Ovary (tissue), 9 donors: ENCODE measurements around the gene SPATC1L. TPM values are rescaled to one million over a fixed set of nuclear protein-coding genes. Genes with fewer than 3 reads are reported as not detected.
A peak's percentile ranks its signal among the peaks of the same experiment; 100 is the strongest.

Experiments
- DNase-seq, 5 donors: peaks; one replicate each; pipeline ENCODE4 v3.0.0-alpha.2; 2019 to 2020
- H3K27ac ChIP-seq, 2 donors: fragments of 200-600 bp; one replicate each; pipeline versions ENCODE4 v1.5.1 to v1.8.0; 2019 to 2022
- H3K27me3 ChIP-seq: fragments of 200-600 bp; one replicate; pipeline ENCODE4 v1.8.0; 2022
- H3K36me3 ChIP-seq: fragments of 200-600 bp; sonication (generic); one replicate; pipeline ENCODE4 v1.5.1; 2019
- H3K4me1 ChIP-seq: one replicate; pipeline ENCODE4 v1.8.1; 2013; ENCODE audit warnings: mild to moderate bottlenecking, moderate library complexity; ENCODE audit not compliant: insufficient read depth
- H3K4me3 ChIP-seq: fragments of 200-600 bp; sonication (generic); one replicate; pipeline ENCODE4 v1.5.1; 2017
- H3K9me3 ChIP-seq, 2 donors: fragments of 200-600 bp in 1 of 2; sonication (generic) in 1 of 2; one replicate each; pipeline versions ENCODE4 v1.5.1 to v1.8.1; 2013 to 2019; ENCODE audit warnings: mild to moderate bottlenecking in 1 of 2, moderate library complexity in 1 of 2
- EP300 ChIP-seq: sonication (generic); formaldehyde crosslinking; IDR thresholded peaks from one replicate; pipeline ENCODE4 v1.6.1; 2017; ENCODE audit warnings: antibody characterized with exemption
- POLR2A ChIP-seq: fragments of 450-650 bp; IDR thresholded peaks from one replicate; pipeline ENCODE4 v1.6.1; 2017; ENCODE audit warnings: antibody characterized with exemption, mild to moderate bottlenecking, moderate library complexity
- WGBS, 3 donors: extraction: QIAGEN DNeasy Blood & Tissue Kit in 1 of 3; methylation state at CpG; one replicate each; pipeline versions ENCODE4 v1.1.5 to v1.1.7; 2013 to 2017; 5-methylcytosine and 5-hydroxymethylcytosine counted together
- intact Hi-C, 4 donors: fragments of 100-400 bp; cut with DNase I; formaldehyde crosslinking; loops; one replicate each; pipeline versions ENCODE4 v1.11.0 to v1.15.1; 2022 to 2023
- polyA plus RNA-seq, 2 donors: library from polyadenylated mRNA; stranded (reverse); fragments of 200-250 nt in 1 of 2; fragments of 350-450 nt in 1 of 2; fragmentation: Illumina TruSeq in 1 of 2; extraction: RNeasy Lipid Tissue Mini Kit (QIAGEN cat#74804) in 1 of 2; gene quantifications; one replicate each; pipeline ENCODE4 v1.2.3, GENCODE V29; 2013 to 2014
- total RNA-seq, 7 donors: library from RNA; depleted of rRNA in 2 of 7; stranded (reverse); fragments of >200 nt in 2 of 7; fragmentation: NEBNext Ultra II Directional in 3 of 7; extraction: Animal tissue kit (Norgen Biotek cat#: 25700) in 3 of 7; gene quantifications; one replicate each; pipeline versions ENCODE4 v1.1.0 to v1.2.4, GENCODE V29; 2016 to 2023
- TF ChIP-seq, protein P1 (sequence below), 3 donors: fragments of 450-650 bp in 2 of 3; fragments of 200-600 bp in 1 of 3; IDR thresholded peaks; one replicate each; pipeline versions ENCODE4 v1.5.1 to v1.8.0; 2016 to 2022; ENCODE audit warnings: antibody characterized with exemption in 3 of 3, mild to moderate bottlenecking in 1 of 3
- donor health status: DM: no; HTN: no; CAD: no; lungs with moderate emphysema.
- donor health status: DM: no; HTN: no; CAD: no.
- donor health status: Bipolar disorder and iron deficiency.
- donor health status: DM: yes; HTN: yes; CAD: no.
- donor health status: DM: no; HTN: no; CAD: no.
- donor health status: DM: yes; HTN: yes; CAD: no.

The SPATC1L gene
- total and polyA plus RNA-seq, 9 donors: 2.8 to 21.3 (median 14.9) TPM

DNA sequence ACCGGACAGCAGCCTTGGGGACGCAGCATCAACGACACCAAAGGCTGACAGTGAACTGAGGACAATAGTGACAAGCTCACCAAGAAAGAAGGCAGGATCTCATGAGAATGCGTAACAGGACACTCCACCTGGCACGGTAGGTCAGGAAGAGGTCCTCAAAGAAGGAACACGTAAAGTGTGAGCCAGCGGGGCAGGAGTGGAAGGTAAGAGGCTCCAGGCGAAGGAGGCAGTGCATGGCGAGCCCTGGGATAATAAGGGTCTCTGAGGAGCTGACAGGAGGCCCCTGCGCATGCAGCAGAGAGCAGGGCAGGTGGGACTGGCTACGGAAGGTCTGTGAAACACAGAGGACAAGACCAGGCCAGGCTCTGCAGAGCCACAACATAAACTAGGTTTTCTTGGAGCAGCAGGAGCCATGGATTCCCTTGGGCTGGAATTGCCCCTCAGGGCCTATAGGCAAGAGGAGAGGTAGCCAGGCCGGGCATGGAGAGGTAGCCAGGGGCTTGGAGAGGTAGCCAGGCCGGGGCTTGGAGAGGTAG, 36.1 kb upstream of the SPATC1L start:
- WGBS, 3 donors: 89 to 94% (median 92%) methylated on average over 13 of the region's 13 CpGs
- no peaks in the 10 kb centered on the region for H3K36me3 ChIP-seq
- intact Hi-C loops: loop anchor here in 2 of 4 donors (10.0 kb wide), 2 partner anchors 64 to 66 kb away; partner anchors contain the start of genes FTCD (in 1 of the 2), MCM3AP (in 1 of the 2) and YBEY (in 1 of the 2)
- no peaks in the 10 kb centered on the region for H3K4me1 ChIP-seq
- no peaks in the 10 kb centered on the region for H3K9me3 ChIP-seq
- no peak overlapping the region for H3K27ac ChIP-seq
- TF ChIP-seq, protein P1, sequence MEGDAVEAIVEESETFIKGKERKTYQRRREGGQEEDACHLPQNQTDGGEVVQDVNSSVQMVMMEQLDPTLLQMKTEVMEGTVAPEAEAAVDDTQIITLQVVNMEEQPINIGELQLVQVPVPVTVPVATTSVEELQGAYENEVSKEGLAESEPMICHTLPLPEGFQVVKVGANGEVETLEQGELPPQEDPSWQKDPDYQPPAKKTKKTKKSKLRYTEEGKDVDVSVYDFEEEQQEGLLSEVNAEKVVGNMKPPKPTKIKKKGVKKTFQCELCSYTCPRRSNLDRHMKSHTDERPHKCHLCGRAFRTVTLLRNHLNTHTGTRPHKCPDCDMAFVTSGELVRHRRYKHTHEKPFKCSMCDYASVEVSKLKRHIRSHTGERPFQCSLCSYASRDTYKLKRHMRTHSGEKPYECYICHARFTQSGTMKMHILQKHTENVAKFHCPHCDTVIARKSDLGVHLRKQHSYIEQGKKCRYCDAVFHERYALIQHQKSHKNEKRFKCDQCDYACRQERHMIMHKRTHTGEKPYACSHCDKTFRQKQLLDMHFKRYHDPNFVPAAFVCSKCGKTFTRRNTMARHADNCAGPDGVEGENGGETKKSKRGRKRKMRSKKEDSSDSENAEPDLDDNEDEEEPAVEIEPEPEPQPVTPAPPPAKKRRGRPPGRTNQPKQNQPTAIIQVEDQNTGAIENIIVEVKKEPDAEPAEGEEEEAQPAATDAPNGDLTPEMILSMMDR (IDR thresholded peaks at IDR 0.05): no peak
- TF ChIP-seq POLR2A: no peak
- no peak for TF ChIP-seq EP300
- H3K27me3 ChIP-seq: no peaks in the 10 kb centered on the region
- DNase-seq: peak in 3 of 5 donors; percentile 13 to 24 (median 13)
- H3K4me3 ChIP-seq: no peak overlapping the region

DNA sequence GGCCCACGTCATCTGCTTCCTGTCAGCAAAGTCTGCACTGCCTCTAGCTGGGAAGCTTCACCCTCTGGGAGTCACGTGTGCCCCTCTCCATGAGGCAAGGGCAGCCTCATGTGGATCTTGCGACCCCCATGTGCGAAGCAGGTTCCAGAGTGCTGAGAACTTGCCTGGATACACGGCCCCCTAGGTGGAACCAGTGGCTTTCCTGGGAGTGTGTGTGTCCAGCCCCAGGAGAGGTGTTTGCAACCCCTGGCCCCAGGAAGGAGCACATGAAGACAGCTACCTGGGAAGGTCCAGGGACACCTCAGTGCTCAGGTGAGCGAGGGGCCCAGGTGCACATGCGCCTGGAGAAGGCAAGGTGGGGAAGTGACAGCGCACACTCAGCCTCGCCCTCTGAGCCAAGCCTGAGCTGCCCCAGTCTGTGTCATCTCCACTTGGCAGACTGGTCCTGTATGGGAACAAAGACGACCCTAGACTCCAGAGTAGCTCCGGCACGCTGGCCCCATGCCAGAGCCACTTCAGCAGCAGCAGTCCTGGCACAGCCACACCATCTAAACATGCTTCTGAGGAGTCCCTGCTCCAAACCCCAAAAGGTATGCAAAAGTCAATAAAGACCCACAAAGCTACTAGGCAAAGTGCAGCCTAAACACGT, 35.5 kb upstream of the SPATC1L start:
- DNase-seq: peak in 1 of 5 donors; percentile 32
- Histone ChIP-seq H3K9me3 (no peaks in the 10 kb centered on the region), H3K27me3 (no peaks in the 10 kb centered on the region), H3K4me1 (no peaks in the 10 kb centered on the region), H3K4me3 (no peak overlapping the region), H3K36me3 (no peaks in the 10 kb centered on the region), H3K27ac (no peak overlapping the region)
- whole genome bisulfite sequencing, 3 donors: 79 to 81% (median 80%) methylated on average over 13 of the region's 13 CpGs
- intact Hi-C loops: loop anchor here in 2 of 4 donors (5.0 to 10.0 kb wide), 3 partner anchors 65 to 77 kb away; partner anchors contain the start of genes FTCD (in 1 of the 2), MCM3AP (in 1 of the 2) and YBEY (in 1 of the 2)
- TF ChIP-seq POLR2A (no peak), EP300 (no peak)
- TF ChIP-seq, protein P1 (IDR thresholded peaks at IDR 0.05): no peak

DNA sequence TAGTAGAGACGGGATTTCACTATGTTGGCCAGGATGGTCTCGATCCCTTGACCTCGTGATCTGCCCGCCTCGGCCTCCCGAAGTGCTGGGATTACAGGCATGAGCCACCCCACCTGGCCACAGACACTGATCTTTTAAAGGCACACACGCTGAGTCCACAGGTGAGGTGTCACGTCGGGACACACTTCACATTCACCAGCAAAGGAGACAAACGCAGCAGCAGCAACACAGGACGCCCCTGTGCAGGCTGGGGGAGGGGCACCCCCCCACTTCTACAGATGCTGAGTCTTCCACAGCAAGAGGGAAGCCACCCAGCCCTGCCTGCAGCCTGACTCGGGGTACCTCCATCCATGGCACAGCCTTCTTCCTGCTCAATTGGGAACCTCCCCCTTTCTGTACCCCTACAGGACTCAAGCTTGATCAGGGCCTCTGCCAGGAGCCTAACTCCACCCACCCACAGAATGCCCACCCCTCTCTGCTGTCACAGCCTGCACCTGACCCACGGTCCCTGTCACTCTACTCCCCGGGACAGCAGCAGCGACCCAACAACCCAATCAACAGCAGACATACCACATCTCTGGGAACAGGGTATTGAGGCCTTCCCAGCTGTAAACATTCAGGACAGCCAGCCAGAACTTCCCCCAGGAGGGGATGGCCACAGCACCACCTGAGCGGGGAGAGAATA, 34.8 kb upstream of the SPATC1L start:
- Histone ChIP-seq H3K4me3 (no peak overlapping the region), H3K36me3 (no peaks in the 10 kb centered on the region), H3K27ac (no peak overlapping the region), H3K9me3 (no peaks in the 10 kb centered on the region), H3K4me1 (no peaks in the 10 kb centered on the region), H3K27me3 (no peaks in the 10 kb centered on the region)
- intact Hi-C loops: loop anchor here in 1 of 4 donors (5.0 kb wide), 1 partner anchor 77 kb away; no protein-coding TSS in a partner anchor
- WGBS, 3 donors: 82 to 85% (median 84%) methylated on average over 16 of the region's 16 CpGs
- DNase-seq: peak in 1 of 5 donors; percentile 16
- TF ChIP-seq POLR2A: no peak
- no peak for TF ChIP-seq EP300
- TF ChIP-seq, protein P1 (IDR thresholded peaks at IDR 0.05): no peak

DNA sequence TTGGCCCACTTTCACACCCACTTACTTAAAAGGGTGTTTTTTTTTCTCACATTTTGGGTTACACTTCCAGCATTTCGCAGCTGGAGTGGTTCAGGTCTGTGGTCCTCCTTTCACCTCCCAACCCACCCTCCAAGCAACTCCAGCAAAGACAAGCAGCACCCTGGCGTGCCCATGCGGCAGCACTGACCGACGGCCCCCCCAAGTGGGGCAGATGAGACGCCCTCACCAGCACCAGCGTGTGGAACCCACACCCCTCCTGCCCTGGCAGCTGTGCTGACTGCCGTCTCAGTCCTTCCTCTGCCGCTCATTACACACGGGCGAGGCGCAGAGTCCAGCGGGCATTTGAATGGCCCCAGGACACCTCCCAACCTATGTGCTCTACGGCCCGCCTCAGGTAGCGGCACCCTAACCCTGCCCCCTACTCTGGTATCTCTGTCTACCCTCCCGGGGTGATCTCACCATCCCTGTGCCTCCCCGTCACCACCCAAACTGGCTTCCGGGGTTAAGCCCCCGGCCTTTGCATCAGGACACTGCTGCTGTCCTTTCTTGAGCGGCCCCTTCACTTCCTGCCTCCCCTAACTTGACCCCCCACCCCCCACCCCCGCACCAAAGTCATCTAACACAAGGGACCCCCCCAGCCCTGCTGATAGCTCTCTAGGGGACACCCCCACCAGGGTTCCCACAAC, 33.4 kb upstream of the SPATC1L start:
- 89 to 91% (median 91%) methylated on average over 22 of the region's 22 CpGs for WGBS, 3 donors
- intact Hi-C loops: loop anchor here in 1 of 4 donors (5.0 kb wide), 1 partner anchor 75 kb away; no protein-coding TSS in a partner anchor
- Histone ChIP-seq H3K36me3 (no peaks in the 10 kb centered on the region), H3K4me1 (no peaks in the 10 kb centered on the region), H3K4me3 (no peak overlapping the region), H3K9me3 (no peaks in the 10 kb centered on the region), H3K27me3 (no peaks in the 10 kb centered on the region), H3K27ac (no peak overlapping the region)
- TF ChIP-seq POLR2A (no peak), EP300 (no peak)
- TF ChIP-seq, protein P1 (IDR thresholded peaks at IDR 0.05): no peak
- DNase-seq: peak in 2 of 5 donors; percentile 16 to 32
